Natural killer cell (primary cell): ENCODE data around the gene C2CD3. TPM values are rescaled to one million over a fixed set of nuclear protein-coding genes. Genes with fewer than 3 reads are reported as not detected.
A peak's percentile ranks its signal among the peaks of the same experiment; 100 is the strongest.
"Not testable (repeated sequence)": the region's sequence is repeated elsewhere in the genome, so short reads cannot be mapped to it uniquely, and the experiment has no call there.

Experiments used
- ATAC-seq, 3 donors: fragments of 150-1000 bp in 2 of 3; fragments of 200-7000 bp in 1 of 3; cut with Tn5 transposase; 1 replicate in 1 of 3; 2 replicates in 2 of 3; pipeline ENCODE4 v1.10.0; 2021; ENCODE audit warnings: mild to moderate bottlenecking in 2 of 3, moderate library complexity in 2 of 3
- DNase-seq, 2 donors: peaks; one replicate each; pipeline versions ENCODE4 v3.0.0 to v3.0.0-alpha.2; 2013 to 2021; ENCODE audit warnings: mixed read lengths in 1 of 2
- H3K27ac ChIP-seq: one replicate; pipeline ENCODE4 v1.5.1; 2013; ENCODE audit warnings: mild to moderate bottlenecking, low read length
- H3K27me3 ChIP-seq: one replicate; pipeline ENCODE4 v1.6.1; 2013; ENCODE audit warnings: low read length; ENCODE audit not compliant: control insufficient read depth, insufficient read depth
- H3K36me3 ChIP-seq: one replicate; pipeline ENCODE4 v1.6.1; 2013; ENCODE audit warnings: low read length; ENCODE audit not compliant: control insufficient read depth, insufficient read depth
- H3K4me1 ChIP-seq: one replicate; pipeline ENCODE4 v1.6.1; 2013; ENCODE audit warnings: low read length; ENCODE audit not compliant: control insufficient read depth, insufficient read depth
- H3K4me3 ChIP-seq: one replicate; pipeline ENCODE4 v1.5.1; 2013; ENCODE audit warnings: low read length
- H3K9me3 ChIP-seq: one replicate; pipeline ENCODE4 v1.6.1; 2013; ENCODE audit warnings: low read length; ENCODE audit not compliant: control insufficient read depth, insufficient read depth
- H3K27ac Mint-ChIP-seq, 2 donors: one replicate each; pipeline ENCODE4 v1.8.0; 2022; ENCODE audit warnings: mild to moderate bottlenecking in 2 of 2, mixed read lengths in 2 of 2, moderate library complexity in 1 of 2
- H3K27me3 Mint-ChIP-seq, 2 donors: one replicate each; pipeline ENCODE4 v1.8.0; 2022; ENCODE audit warnings: low read depth in 2 of 2, mixed read lengths in 2 of 2
- H3K36me3 Mint-ChIP-seq: one replicate; pipeline ENCODE4 v1.8.0; 2022; ENCODE audit warnings: mixed read lengths
- H3K4me1 Mint-ChIP-seq, 2 donors: one replicate each; pipeline ENCODE4 v1.8.0; 2022; ENCODE audit warnings: mixed read lengths in 2 of 2
- H3K4me3 Mint-ChIP-seq: one replicate; pipeline ENCODE4 v1.8.0; 2022; ENCODE audit warnings: mild to moderate bottlenecking, moderate library complexity, mixed read lengths
- H3K9me3 Mint-ChIP-seq, 2 donors: one replicate each; pipeline ENCODE4 v1.8.0; 2022; ENCODE audit warnings: mixed read lengths in 2 of 2
- CTCF ChIP-seq: fragments of 200-600 bp; IDR thresholded peaks from one replicate; pipeline ENCODE4 v1.8.0; 2022; ENCODE audit warnings: antibody characterized with exemption
- WGBS: methylation state at CpG from one replicate; pipeline ENCODE4 v1.1.7; 2013; ENCODE audit warnings: missing lambda C conversion rate; ENCODE audit not compliant: insufficient coverage; 5-methylcytosine and 5-hydroxymethylcytosine counted together
- intact Hi-C: fragments of 100-400 bp; cut with micrococcal nuclease; formaldehyde crosslinking; loops from one replicate; pipeline ENCODE4 v1.14.2; 2022
- total RNA-seq, 4 donors: library from RNA; stranded (reverse); fragments of 120-200 nt in 1 of 4; gene quantifications; one replicate each; pipeline versions ENCODE4 v1.2.3 to v1.2.4, GENCODE V29; 2013 to 2022

C2CD3 gene
- total RNA-seq, 3 donors from 2014 or later (not counting 1 experiment from before 2014, with no cell fraction given), result 55.0 to 67.6 (median 58.1) TPM

- H3K36me3 ChIP-seq, result peaks cover 53% of the 10 kb centered on the region
- DNase-seq, result peak in 1 of 2 donors; percentile 11
- no peak overlapping the region for H3K27ac Mint-ChIP-seq
Measured at GRCh38 chr11:74086242-74086884, 84.4 kb downstream of the C2CD3 start.

GRCh38 chr11:74085542-74085892 lies 85.3 kb downstream of the C2CD3 start:
- Histone ChIP-seq H3K4me3 (no peak overlapping the region), H3K36me3 (peaks cover 55% of the 10 kb centered on the region), H3K9me3 (no peaks in the 10 kb centered on the region), H3K4me1 (no peaks in the 10 kb centered on the region), H3K27ac (no peak overlapping the region), H3K27me3 (no peaks in the 10 kb centered on the region)
- no peaks in the 10 kb centered on the region for H3K9me3 Mint-ChIP-seq
- peaks cover 9% of the 10 kb centered on the region for H3K36me3 Mint-ChIP-seq
- DNase-seq (no peak), ATAC-seq (no peak)
- intact Hi-C loops, result no loop called here
- TF ChIP-seq CTCF, result no peak
- no peaks in the 10 kb centered on the region for H3K27me3 Mint-ChIP-seq
- H3K4me1 Mint-ChIP-seq, result no peaks in the 10 kb centered on the region
- WGBS, result 57% methylated on average over 6 of the region's 6 CpGs
- no peak overlapping the region for H3K27ac Mint-ChIP-seq
- H3K4me3 Mint-ChIP-seq, result no peak overlapping the region

More at GRCh38 chr11:74086242-74086884, 84.4 kb downstream of the C2CD3 start:
- no peaks in the 10 kb centered on the region for H3K4me1 Mint-ChIP-seq
- no peaks in the 10 kb centered on the region for H3K9me3 ChIP-seq
- H3K36me3 Mint-ChIP-seq, result peaks cover 9% of the 10 kb centered on the region
- H3K9me3 Mint-ChIP-seq, result no peaks in the 10 kb centered on the region
- H3K4me3 Mint-ChIP-seq, result no peak overlapping the region
- H3K27ac ChIP-seq, result no peak overlapping the region
- H3K4me1 ChIP-seq, result no peaks in the 10 kb centered on the region
- WGBS, result 80% methylated on average over 4 of the region's 5 CpGs
- no peaks in the 10 kb centered on the region for H3K27me3 Mint-ChIP-seq
- no peak overlapping the region for H3K4me3 ChIP-seq
- H3K27me3 ChIP-seq, result no peaks in the 10 kb centered on the region
- no peak for ATAC-seq
- intact Hi-C loops, result no loop called here
- no peak for TF ChIP-seq CTCF

GRCh38 chr11:74084796-74085541 lies 85.8 kb downstream of the C2CD3 start:
- DNase-seq (no peak), ATAC-seq (no peak)
- Histone ChIP-seq H3K4me1 (no peaks in the 10 kb centered on the region), H3K27ac (no peak overlapping the region), H3K4me3 (no peak overlapping the region), H3K9me3 (no peaks in the 10 kb centered on the region), H3K36me3 (peaks cover 50% of the 10 kb centered on the region), H3K27me3 (no peaks in the 10 kb centered on the region)
- Mint-ChIP-seq H3K27ac (no peak overlapping the region), H3K4me1 (no peaks in the 10 kb centered on the region), H3K9me3 (no peaks in the 10 kb centered on the region), H3K36me3 (peaks cover 9% of the 10 kb centered on the region), H3K4me3 (no peak overlapping the region), H3K27me3 (no peaks in the 10 kb centered on the region)
- intact Hi-C loops, result no loop called here
- TF ChIP-seq CTCF, result no peak
- WGBS, result 100% methylated on average over 2 of the region's 2 CpGs

- H3K4me3 Mint-ChIP-seq, H3K4me3 ChIP-seq, H3K9me3 Mint-ChIP-seq, H3K4me1 ChIP-seq, H3K36me3 Mint-ChIP-seq, H3K27me3 Mint-ChIP-seq, H3K27ac ChIP-seq, ATAC-seq, H3K27me3 ChIP-seq, intact Hi-C loops, H3K27ac Mint-ChIP-seq, H3K4me1 Mint-ChIP-seq, DNase-seq, H3K9me3 ChIP-seq: not testable (repeated sequence)
- 94% methylated on average over 2 of the region's 4 CpGs for WGBS
- H3K36me3 ChIP-seq, result peaks cover 41% of the 10 kb centered on the region
Measured at GRCh38 chr11:74083927-74084326, 86.9 kb downstream of the C2CD3 start.
